DOHH2 (cell line): Measurements from ENCODE around the gene GLRX3.
"Not testable (repeated sequence)": the region's sequence is repeated elsewhere in the genome, so short reads cannot be mapped to it uniquely, and the experiment has no call there.

ENCODE experiments used
- H3F3A ChIP-seq: fragments of 200-600 bp; sonication (generic), shearing (Covaris generic); 2 replicates; pipeline ENCODE4 v1.6.0; 2016; ENCODE audit warnings: antibody characterized with exemption, mild to moderate bottlenecking; ENCODE audit not compliant: control insufficient read depth, insufficient read depth
- H3K27ac ChIP-seq: fragments of 200-600 bp; sonication (generic); 2 replicates; pipeline ENCODE4 v1.5.1; 2014; ENCODE audit warnings: low read depth, mild to moderate bottlenecking, low read length, moderate library complexity
- H3K27me3 ChIP-seq: fragments of 200-600 bp; sonication (generic); 2 replicates; pipeline ENCODE4 v1.6.1; 2014; ENCODE audit warnings: mild to moderate bottlenecking, low read length, mixed read lengths; ENCODE audit not compliant: control insufficient read depth
- H3K36me3 ChIP-seq: fragments of 200-600 bp; sonication (generic); 2 replicates; pipeline ENCODE4 v1.6.1; 2014; ENCODE audit warnings: mild to moderate bottlenecking, low read length, moderate library complexity, mixed read lengths; ENCODE audit not compliant: control insufficient read depth
- H3K4me1 ChIP-seq: fragments of 200-600 bp; sonication (generic); 2 replicates; pipeline ENCODE4 v1.6.1; 2014; ENCODE audit warnings: mild to moderate bottlenecking, low read length, mixed read lengths; ENCODE audit not compliant: control insufficient read depth
- H3K4me2 ChIP-seq: fragments of 200-600 bp; sonication (generic); 2 replicates; pipeline ENCODE4 v1.6.0; 2014; ENCODE audit warnings: mild to moderate bottlenecking, low read length, moderate library complexity
- H3K4me3 ChIP-seq: fragments of 200-600 bp; sonication (generic); 2 replicates; pipeline ENCODE4 v1.5.1; 2014; ENCODE audit warnings: mild to moderate bottlenecking, low read length, mixed read lengths
- H3K79me2 ChIP-seq: fragments of 200-600 bp; sonication (generic); 2 replicates; pipeline ENCODE4 v1.6.1; 2014; ENCODE audit warnings: mild to moderate bottlenecking, low read length, mixed read lengths; ENCODE audit not compliant: control insufficient read depth
- H3K9me2 ChIP-seq: fragments of 200-600 bp; sonication (generic); replicated peaks from 2 replicates; pipeline ENCODE4 v1.6.1; 2014; ENCODE audit warnings: mild to moderate bottlenecking, low read length, mixed read lengths; ENCODE audit not compliant: control insufficient read depth
- H3K9me3 ChIP-seq: fragments of 200-600 bp; sonication (generic); 2 replicates; pipeline ENCODE4 v1.6.1; 2014; ENCODE audit warnings: antibody characterized with exemption, low read length, mixed read lengths; ENCODE audit not compliant: control insufficient read depth, insufficient read depth
- H4K20me1 ChIP-seq: fragments of 200-600 bp; sonication (generic); 2 replicates; pipeline ENCODE4 v1.6.0; 2014; ENCODE audit warnings: low read depth, mild to moderate bottlenecking, antibody characterized with exemption, low read length, moderate library complexity; ENCODE audit not compliant: control insufficient read depth, insufficient read depth
- EZH2phosphoT487 ChIP-seq: fragments of 200-600 bp; sonication (generic); IDR thresholded peaks from 2 replicates; pipeline ENCODE4 v1.6.1; 2017; ENCODE audit warnings: borderline replicate concordance, mild to moderate bottlenecking, antibody characterized with exemption, low read length, moderate library complexity, mixed read lengths
- TF ChIP-seq, protein P1 (sequence below): fragments of 200-600 bp; sonication (generic); IDR thresholded peaks from one replicate; pipeline ENCODE4 v1.5.1; 2014; ENCODE audit warnings: antibody characterized with exemption, mild to moderate bottlenecking, low read depth, low read length; ENCODE audit not compliant: poor library complexity, severe bottlenecking

GLRX3 gene

DNA sequence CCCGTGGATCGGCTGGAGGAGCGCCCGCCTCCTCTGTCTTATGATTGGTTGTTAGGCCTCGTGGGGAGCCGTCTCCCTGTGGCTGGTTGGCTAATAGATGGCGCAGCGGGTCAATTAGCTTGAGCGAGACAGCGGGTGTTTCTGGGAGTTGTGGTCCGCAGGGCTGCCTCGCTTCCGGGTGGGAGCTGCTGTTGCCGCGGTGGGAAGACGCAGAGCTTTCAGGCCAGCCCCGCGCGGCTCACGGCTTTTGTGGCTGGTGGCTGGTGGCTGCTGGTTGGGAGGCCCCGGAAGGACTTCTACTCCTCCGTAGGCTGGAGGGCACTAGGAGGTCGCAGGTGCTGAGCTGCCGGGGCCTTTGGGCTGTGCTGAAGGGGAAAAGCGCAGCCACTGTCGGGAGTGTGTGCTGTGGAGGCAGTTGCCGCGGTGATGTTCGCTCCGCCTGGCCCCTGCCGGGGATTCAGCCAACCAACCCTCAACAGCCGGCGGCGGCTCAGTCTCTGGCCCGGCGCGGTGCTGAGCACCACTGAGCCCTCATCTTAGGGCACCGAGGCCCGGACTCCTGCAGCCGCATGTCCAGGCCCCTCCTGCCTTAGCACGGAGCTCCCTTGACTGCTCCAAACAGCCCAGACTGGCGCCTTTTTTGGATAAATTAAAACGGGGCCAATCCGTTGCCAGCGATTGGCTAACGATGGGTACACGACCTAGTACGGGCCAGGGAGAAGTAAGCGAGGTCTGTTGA is 24.9 kb upstream of the GLRX3 start:
- no peaks in the 10 kb centered on the region for H3K9me3 ChIP-seq
- peaks cover 33% of the 10 kb centered on the region for H3K4me1 ChIP-seq
- H3K27me3 ChIP-seq, result no peaks in the 10 kb centered on the region
- peak overlapping the region; percentile 91 for H3K4me2 ChIP-seq
- H3F3A ChIP-seq, result no peaks in the 10 kb centered on the region
- TF ChIP-seq, protein P1, sequence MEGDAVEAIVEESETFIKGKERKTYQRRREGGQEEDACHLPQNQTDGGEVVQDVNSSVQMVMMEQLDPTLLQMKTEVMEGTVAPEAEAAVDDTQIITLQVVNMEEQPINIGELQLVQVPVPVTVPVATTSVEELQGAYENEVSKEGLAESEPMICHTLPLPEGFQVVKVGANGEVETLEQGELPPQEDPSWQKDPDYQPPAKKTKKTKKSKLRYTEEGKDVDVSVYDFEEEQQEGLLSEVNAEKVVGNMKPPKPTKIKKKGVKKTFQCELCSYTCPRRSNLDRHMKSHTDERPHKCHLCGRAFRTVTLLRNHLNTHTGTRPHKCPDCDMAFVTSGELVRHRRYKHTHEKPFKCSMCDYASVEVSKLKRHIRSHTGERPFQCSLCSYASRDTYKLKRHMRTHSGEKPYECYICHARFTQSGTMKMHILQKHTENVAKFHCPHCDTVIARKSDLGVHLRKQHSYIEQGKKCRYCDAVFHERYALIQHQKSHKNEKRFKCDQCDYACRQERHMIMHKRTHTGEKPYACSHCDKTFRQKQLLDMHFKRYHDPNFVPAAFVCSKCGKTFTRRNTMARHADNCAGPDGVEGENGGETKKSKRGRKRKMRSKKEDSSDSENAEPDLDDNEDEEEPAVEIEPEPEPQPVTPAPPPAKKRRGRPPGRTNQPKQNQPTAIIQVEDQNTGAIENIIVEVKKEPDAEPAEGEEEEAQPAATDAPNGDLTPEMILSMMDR, result no peak
- TF ChIP-seq EZH2phosphoT487, result no peak
- no peaks in the 10 kb centered on the region for H3K9me2 ChIP-seq
- no peaks in the 10 kb centered on the region for H4K20me1 ChIP-seq
- peak overlapping the region; percentile 74 for H3K27ac ChIP-seq
- H3K79me2 ChIP-seq, result peaks cover 49% of the 10 kb centered on the region
- H3K36me3 ChIP-seq, result peaks cover 9% of the 10 kb centered on the region
- H3K4me3 ChIP-seq, result peak overlapping the region; percentile 99

DNA sequence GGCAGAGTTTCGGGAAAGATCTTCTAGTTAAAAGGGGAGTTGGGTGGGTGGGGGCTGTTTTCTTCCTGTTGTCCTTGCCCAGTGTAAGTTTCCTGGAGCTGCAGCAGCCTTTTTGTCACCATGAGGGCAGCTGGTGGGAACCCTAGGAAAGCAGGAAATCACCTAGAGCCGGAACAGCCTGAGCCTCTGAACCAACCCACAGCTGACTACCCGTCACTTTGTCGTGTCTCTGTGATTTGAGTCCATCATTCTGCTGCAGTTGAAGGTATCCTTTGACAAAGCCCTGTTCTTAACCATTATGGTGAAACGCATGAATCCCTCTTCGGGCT is 24.4 kb upstream of the GLRX3 start:
- no peaks in the 10 kb centered on the region for H3K27me3 ChIP-seq
- no peaks in the 10 kb centered on the region for H4K20me1 ChIP-seq
- peaks cover 4% of the 10 kb centered on the region for H3K36me3 ChIP-seq
- peak overlapping the region; percentile 99 for H3K4me3 ChIP-seq
- no peaks in the 10 kb centered on the region for H3K9me2 ChIP-seq
- peak overlapping the region; percentile 74 for H3K27ac ChIP-seq
- H3K4me1 ChIP-seq, result peaks cover 33% of the 10 kb centered on the region
- no peaks in the 10 kb centered on the region for H3F3A ChIP-seq
- TF ChIP-seq, protein P1, result no peak
- TF ChIP-seq EZH2phosphoT487, result no peak
- H3K9me3 ChIP-seq, result no peaks in the 10 kb centered on the region
- peaks cover 46% of the 10 kb centered on the region for H3K79me2 ChIP-seq
- peak overlapping the region; percentile 91 for H3K4me2 ChIP-seq

DNA sequence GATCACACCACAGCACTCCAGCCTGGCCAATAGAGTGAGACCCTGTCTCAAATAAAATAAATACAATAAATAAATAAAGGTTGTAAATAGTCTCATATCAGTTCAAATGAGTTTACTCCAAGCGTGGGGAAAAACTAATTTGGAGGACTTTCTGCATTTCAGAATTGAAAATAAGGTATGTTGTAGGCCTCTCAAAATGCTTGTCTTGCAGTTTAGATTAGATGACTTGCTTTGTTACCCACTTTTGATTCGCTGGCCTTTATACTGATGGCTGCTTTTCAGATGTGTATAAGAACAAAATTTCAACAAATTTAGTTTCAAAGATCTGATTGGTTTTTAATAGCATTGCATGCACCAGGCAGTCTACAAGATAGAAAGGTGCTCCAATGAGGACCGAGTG is 23.4 kb upstream of the GLRX3 start:
- H3K79me2 ChIP-seq, result peaks cover 42% of the 10 kb centered on the region
- TF ChIP-seq, protein P1, result no peak
- H3K36me3 ChIP-seq, result peaks cover 4% of the 10 kb centered on the region

DNA sequence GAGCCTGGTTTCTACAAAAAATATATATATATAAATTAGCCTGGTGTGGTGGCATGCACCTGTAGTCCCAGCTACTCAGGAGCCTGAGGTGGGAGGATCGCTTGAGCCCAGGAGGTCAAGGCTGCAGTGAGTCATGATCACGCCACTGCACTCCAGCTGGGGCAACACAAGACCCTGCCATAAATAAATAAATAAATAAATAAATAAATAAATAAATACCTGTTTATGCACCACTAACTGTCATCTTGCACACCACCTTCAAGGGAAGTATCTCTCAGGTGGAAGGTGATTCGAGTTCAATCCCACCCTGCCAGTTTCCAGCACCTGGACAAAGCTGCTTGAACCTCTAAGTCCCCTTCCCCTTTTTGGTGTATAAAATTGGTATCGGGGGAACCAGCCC is 19.2 kb upstream of the GLRX3 start:
- Histone ChIP-seq H3K4me1 (peaks cover 13% of the 10 kb centered on the region), H3K79me2 (peaks cover 14% of the 10 kb centered on the region)
- H3K36me3 ChIP-seq, H3F3A ChIP-seq, H3K4me3 ChIP-seq, H3K4me2 ChIP-seq, H3K9me2 ChIP-seq, H3K27me3 ChIP-seq, H3K9me3 ChIP-seq, H3K27ac ChIP-seq, H4K20me1 ChIP-seq: not testable (repeated sequence)

More for the DNA sequence above, 23.4 kb upstream of the GLRX3 start:
- peak overlapping the region; percentile 91 for H3K4me2 ChIP-seq
- H3K27ac ChIP-seq, result no peak overlapping the region
- H3K9me3 ChIP-seq, result no peaks in the 10 kb centered on the region
- no peaks in the 10 kb centered on the region for H3F3A ChIP-seq
- no peaks in the 10 kb centered on the region for H3K27me3 ChIP-seq
- peaks cover 27% of the 10 kb centered on the region for H3K4me1 ChIP-seq
- H4K20me1 ChIP-seq, result no peaks in the 10 kb centered on the region
- H3K9me2 ChIP-seq, result no peaks in the 10 kb centered on the region
- peak overlapping the region; percentile 6; the same call in 1 of the 2 replicates for H3K4me3 ChIP-seq

DNA sequence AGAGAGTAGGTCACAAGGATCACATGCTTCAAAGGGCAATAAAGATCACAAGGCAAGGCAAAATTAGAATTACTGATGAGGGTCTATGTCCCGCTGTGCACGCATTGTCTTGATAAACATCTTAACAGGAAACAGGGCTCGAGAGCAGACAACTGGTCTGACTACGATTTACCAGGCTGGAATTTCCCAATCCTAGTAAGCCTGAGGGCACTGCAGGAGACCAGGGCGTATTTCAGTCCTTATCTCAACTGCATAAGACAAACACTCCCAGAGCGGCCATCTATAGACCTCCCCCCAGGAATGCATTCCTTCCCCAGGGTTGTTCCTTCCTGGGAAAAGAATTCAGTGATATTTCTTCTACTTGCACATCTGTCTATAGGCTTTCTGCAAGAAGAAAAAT is 18.7 kb upstream of the GLRX3 start:
- H3K36me3 ChIP-seq, H4K20me1 ChIP-seq, H3K9me2 ChIP-seq, H3K79me2 ChIP-seq, H3K27ac ChIP-seq, H3F3A ChIP-seq, H3K9me3 ChIP-seq, H3K27me3 ChIP-seq, H3K4me1 ChIP-seq, H3K4me2 ChIP-seq, H3K4me3 ChIP-seq: not testable (repeated sequence)
